SH-SY5Y (cell line): ENCODE data around the gene FCN1.

Experiments
- GATA2 ChIP-seq: IDR thresholded peaks from 2 replicates; pipeline ENCODE4 v1.6.1; 2011; ENCODE audit warnings: mild to moderate bottlenecking, low read depth, low read length
- GATA3 ChIP-seq: IDR thresholded peaks from 2 replicates; pipeline ENCODE4 v1.6.1; 2011; ENCODE audit warnings: low read depth, mild to moderate bottlenecking, low read length, moderate library complexity

FCN1 gene

DNA sequence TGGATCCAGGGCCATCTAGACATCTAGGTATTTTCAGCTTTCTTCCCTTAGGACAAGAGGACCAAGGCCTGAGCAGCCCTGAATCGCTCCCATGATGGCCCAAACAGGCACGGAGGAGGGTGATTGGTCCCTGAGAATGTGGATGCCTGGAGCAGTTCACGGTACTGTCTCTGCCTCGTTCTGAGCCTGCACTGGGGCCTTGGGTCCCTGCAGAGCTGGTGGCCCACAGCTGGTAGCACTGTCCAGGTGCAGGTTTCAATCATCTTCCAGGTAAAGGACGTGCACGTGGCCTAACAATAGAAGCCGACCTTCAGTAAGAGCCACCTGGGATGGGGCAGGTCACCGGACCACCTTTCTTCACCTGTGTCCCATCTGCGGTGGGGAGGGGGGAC is 19.4 kb upstream of the FCN1 start:
- TF ChIP-seq GATA3 = no peak
- no peak for TF ChIP-seq GATA2

- TF ChIP-seq GATA3 (no peak), GATA2 (no peak)
Observed at GRCh38 chr9:134936346-134937163, 18.8 kb upstream of the FCN1 start.

- TF ChIP-seq GATA3 = no peak
- TF ChIP-seq GATA2 = no peak
Observed at GRCh38 chr9:134935701-134936345, 18.1 kb upstream of the FCN1 start.

GRCh38 chr9:134935056-134935640 is 17.4 kb upstream of the FCN1 start:
- TF ChIP-seq GATA2 = no peak
- no peak for TF ChIP-seq GATA3

GRCh38 chr9:134933076-134933659 is 15.5 kb upstream of the FCN1 start:
- TF ChIP-seq GATA3 (no peak), GATA2 (no peak)

- TF ChIP-seq GATA2 = no peak
- no peak for TF ChIP-seq GATA3
Observed at GRCh38 chr9:134932606-134933005, 14.9 kb upstream of the FCN1 start.

GRCh38 chr9:134932171-134932570 is 14.5 kb upstream of the FCN1 start:
- TF ChIP-seq GATA3 = no peak
- TF ChIP-seq GATA2 = no peak

DNA sequence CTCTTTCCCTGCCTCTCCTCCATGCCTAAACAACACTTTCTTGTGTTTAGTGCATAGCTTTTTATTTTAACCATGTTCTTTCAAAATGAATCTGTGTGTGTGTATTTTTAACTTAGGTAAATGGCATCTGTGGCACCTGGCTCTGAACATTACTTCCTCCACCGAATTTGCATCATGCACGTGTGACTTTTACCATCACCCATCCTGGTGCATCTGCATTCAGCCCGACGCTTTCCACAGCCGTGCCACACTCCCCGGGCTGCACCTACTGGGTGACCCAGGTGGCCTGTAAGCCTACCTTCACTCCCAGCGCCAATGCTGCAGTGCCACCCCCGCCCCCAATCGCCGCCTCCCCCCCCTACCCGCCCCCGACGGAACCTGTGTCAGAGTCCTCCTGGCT is 12.7 kb upstream of the FCN1 start:
- TF ChIP-seq GATA2 (no peak), GATA3 (no peak)

DNA sequence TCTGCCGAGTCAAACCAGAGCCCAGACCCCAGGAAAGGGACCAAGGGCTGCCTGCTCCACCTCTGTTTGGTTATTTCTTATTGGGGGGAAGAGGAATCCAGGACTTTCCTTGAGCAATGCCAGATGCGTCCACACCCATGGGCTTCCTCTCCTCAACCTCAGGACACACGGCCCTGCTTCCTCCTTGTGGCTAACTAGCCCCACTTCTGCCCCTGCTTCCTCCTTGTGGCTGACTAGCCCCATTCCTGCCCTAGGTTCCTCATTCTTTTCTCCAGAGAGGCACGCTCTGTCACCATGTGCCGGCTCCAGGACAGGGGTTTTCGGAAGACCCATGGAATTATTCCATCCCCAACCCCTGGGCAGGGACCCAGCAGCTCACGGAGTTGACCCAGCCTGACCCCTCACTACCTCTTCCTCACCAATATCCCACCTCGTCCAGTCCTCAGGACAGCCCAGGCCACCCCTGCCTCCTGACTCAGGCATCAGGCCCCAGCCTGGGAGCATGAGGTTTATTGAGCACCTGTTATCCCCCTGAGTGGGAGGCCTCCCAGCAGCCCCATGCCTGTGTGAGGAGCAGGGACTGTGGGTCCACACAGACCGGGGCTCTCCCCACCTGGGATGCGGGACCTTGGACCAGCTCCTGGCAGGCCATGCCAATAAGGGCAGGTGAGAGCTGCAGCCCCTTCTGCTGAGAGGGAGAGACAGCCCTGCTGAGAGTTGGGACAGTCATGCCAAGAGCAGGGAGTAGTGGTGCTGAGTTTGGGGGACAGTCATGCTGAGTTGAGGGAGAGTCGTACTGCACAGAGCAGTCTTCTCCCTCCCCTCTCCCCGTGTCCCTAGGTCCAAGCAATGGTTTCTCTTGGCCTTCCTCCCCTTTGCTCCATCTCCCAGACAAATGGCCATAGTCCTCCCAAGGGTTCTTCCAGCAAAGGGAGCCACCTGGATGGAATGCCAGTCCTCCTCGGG is 11.8 kb upstream of the FCN1 start:
- no peak for TF ChIP-seq GATA3
- no peak for TF ChIP-seq GATA2

GRCh38 chr9:134928436-134929192 is 10.9 kb upstream of the FCN1 start:
- TF ChIP-seq GATA3 (no peak), GATA2 (no peak)

DNA sequence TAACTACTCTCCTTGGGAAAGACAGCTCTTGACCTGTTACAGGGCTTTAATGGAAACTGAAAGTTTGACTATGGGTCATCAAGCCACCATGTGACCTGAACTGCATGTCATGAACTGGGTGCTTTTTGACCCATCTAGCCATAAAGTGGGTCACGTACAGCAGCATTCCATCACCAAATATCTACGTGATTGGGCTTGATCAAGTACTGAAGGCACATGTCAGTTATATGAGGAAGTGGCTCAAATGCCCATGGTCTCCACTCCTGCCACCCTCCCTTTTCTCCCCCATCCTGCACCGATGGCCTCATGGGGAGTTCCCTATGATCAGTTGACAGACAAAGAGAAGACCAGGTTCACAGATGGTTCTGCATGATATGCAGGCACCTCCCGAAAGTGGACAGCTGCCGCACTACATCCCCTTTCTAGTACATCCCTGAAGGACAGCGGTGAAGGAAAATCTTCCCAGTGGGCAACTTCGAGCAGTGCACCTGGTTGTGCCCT is 7.3 kb upstream of the FCN1 start:
- TF ChIP-seq GATA3 = no peak
- no peak for TF ChIP-seq GATA2

DNA sequence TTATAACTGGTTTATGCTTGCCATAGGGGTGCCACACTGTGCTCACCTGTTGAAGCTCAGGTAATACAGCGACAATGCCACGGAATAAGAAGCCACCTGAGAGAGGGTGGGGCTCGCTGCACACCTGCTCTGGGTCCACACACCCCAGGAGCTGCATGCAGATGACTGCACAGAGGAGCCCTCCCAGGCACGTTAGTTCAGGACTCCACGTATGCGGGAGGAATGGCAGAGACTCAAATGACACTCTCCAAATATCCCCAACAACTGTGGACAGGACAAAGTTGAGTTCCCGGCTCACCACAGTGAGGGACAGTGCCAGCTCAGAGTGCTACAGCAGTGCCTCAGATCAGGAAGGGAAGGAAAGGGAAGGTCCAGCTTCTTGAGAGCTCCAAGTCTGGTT is 5.8 kb upstream of the FCN1 start:
- TF ChIP-seq GATA2 (no peak), GATA3 (no peak)

DNA sequence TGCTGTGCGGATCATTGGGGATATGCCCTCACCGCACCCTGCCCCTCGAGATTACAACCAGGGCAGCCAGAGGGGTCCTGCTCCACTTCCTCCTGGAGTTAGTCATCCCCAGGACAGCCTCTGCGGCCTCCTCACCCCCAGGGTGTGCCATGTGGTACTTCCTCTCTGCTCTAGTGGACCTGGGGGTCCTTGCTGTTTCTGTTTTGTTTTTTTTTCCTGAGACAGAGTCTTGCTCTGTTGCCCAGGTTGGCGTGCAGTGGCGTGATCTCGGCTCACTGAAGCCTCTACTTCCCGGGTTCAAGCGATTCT is 5.2 kb upstream of the FCN1 start:
- no peak for TF ChIP-seq GATA2
- TF ChIP-seq GATA3 = no peak
